Neural cell (in vitro differentiated cells): Measurements from ENCODE around the gene HLF.

ENCODE experiments used
- EP300 ChIP-seq: fragments of 450-650 bp; conservative IDR thresholded peaks from 2 replicates; pipeline ENCODE4 v1.6.1; 2014; ENCODE audit warnings: antibody characterized with exemption, mild to moderate bottlenecking, moderate library complexity; ENCODE audit not compliant: poor library complexity, severe bottlenecking
- EZH2 ChIP-seq: fragments of 200-600, 300-800 bp; shearing (Covaris generic), sonication (generic); IDR thresholded peaks from 2 replicates; pipeline ENCODE4 v1.6.1; 2014; ENCODE audit warnings: antibody characterized with exemption, low read length, borderline replicate concordance, mild to moderate bottlenecking; ENCODE audit not compliant: insufficient read depth, poor library complexity, severe bottlenecking
- POLR2AphosphoS5 ChIP-seq: IDR thresholded peaks from 2 replicates; pipeline ENCODE4 v1.6.1; 2012
- TAF1 ChIP-seq: IDR thresholded peaks from 2 replicates; pipeline ENCODE4 v1.6.1; 2012; ENCODE audit warnings: low read depth
- TF ChIP-seq, protein P1 (sequence below): fragments of 450-650 bp; IDR thresholded peaks from 2 replicates; pipeline ENCODE4 v1.5.1; 2014; ENCODE audit warnings: antibody characterized with exemption, mild to moderate bottlenecking, moderate library complexity; ENCODE audit not compliant: poor library complexity, severe bottlenecking
- TF ChIP-seq, protein P2 (sequence below): IDR thresholded peaks from 2 replicates; pipeline ENCODE4 v1.6.1; 2012; ENCODE audit warnings: borderline replicate concordance

DNA sequence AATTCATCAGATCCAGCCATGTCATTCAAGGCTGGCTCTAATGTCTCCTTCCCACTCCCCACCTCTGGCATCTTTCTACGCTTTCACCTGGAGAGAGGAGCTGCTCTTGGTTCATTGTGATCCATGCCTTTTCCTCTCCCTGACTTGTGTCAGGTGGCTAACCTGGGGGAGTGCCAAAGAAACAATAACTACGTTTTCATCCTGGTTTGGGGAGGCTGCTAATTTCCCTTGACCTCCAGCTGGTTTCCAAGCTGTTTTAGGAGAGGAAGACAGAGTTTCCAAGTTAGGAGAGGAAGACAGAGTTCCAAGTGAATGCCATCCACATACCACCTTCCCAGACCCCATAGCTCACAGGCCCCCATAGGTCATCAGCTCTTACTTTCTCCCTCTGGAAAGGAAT lies 40.0 kb upstream of the HLF start:
- TF ChIP-seq, protein P1, sequence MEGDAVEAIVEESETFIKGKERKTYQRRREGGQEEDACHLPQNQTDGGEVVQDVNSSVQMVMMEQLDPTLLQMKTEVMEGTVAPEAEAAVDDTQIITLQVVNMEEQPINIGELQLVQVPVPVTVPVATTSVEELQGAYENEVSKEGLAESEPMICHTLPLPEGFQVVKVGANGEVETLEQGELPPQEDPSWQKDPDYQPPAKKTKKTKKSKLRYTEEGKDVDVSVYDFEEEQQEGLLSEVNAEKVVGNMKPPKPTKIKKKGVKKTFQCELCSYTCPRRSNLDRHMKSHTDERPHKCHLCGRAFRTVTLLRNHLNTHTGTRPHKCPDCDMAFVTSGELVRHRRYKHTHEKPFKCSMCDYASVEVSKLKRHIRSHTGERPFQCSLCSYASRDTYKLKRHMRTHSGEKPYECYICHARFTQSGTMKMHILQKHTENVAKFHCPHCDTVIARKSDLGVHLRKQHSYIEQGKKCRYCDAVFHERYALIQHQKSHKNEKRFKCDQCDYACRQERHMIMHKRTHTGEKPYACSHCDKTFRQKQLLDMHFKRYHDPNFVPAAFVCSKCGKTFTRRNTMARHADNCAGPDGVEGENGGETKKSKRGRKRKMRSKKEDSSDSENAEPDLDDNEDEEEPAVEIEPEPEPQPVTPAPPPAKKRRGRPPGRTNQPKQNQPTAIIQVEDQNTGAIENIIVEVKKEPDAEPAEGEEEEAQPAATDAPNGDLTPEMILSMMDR: no peak
- TF ChIP-seq, protein P2, sequence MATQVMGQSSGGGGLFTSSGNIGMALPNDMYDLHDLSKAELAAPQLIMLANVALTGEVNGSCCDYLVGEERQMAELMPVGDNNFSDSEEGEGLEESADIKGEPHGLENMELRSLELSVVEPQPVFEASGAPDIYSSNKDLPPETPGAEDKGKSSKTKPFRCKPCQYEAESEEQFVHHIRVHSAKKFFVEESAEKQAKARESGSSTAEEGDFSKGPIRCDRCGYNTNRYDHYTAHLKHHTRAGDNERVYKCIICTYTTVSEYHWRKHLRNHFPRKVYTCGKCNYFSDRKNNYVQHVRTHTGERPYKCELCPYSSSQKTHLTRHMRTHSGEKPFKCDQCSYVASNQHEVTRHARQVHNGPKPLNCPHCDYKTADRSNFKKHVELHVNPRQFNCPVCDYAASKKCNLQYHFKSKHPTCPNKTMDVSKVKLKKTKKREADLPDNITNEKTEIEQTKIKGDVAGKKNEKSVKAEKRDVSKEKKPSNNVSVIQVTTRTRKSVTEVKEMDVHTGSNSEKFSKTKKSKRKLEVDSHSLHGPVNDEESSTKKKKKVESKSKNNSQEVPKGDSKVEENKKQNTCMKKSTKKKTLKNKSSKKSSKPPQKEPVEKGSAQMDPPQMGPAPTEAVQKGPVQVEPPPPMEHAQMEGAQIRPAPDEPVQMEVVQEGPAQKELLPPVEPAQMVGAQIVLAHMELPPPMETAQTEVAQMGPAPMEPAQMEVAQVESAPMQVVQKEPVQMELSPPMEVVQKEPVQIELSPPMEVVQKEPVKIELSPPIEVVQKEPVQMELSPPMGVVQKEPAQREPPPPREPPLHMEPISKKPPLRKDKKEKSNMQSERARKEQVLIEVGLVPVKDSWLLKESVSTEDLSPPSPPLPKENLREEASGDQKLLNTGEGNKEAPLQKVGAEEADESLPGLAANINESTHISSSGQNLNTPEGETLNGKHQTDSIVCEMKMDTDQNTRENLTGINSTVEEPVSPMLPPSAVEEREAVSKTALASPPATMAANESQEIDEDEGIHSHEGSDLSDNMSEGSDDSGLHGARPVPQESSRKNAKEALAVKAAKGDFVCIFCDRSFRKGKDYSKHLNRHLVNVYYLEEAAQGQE: no peak
- TF ChIP-seq EP300 (no peak), TAF1 (no peak), POLR2AphosphoS5 (no peak), EZH2 (no peak)
